Natural killer cell treated with Interleukin-12 subunit alpha and Interleukin-12 subunit beta and Interleukin-15 and Interleukin-18, amount 100 ng/mL, for 72 hours (primary cell): ENCODE measurements around the gene NLGN1. TPM values are rescaled to one million over a fixed set of nuclear protein-coding genes. Genes with fewer than 3 reads are reported as not detected.
"Not testable (repeated sequence)": the region's sequence is repeated elsewhere in the genome, so short reads cannot be mapped to it uniquely, and the experiment has no call there.

Experiments
- ATAC-seq, 2 donors: fragments of 150-1000 bp; cut with Tn5 transposase in 1 of 2; sonication (Bioruptor Pico), chemical (Tn5 transposase) in 1 of 2; 2 replicates each; pipeline ENCODE4 v1.10.0; 2021
- DNase-seq: peaks from one replicate; pipeline ENCODE4 v3.0.0; 2022; ENCODE audit warnings: low spot score
- H3K27ac Mint-ChIP-seq, 2 donors: 1 replicate in 1 of 2; 2 replicates in 1 of 2; pipeline ENCODE4 v1.8.0; 2022; ENCODE audit warnings: mixed read lengths in 2 of 2, mild to moderate bottlenecking in 1 of 2, moderate library complexity in 1 of 2
- H3K27me3 Mint-ChIP-seq, 2 donors: 1 replicate in 1 of 2; 2 replicates in 1 of 2; pipeline ENCODE4 v1.8.0; 2022; ENCODE audit warnings: mixed read lengths in 2 of 2
- H3K36me3 Mint-ChIP-seq: one replicate; pipeline ENCODE4 v1.8.0; 2022; ENCODE audit warnings: mixed read lengths
- H3K4me1 Mint-ChIP-seq, 2 donors: 1 replicate in 1 of 2; 2 replicates in 1 of 2; pipeline ENCODE4 v1.8.0; 2022; ENCODE audit warnings: low read depth in 2 of 2, mixed read lengths in 2 of 2, mild to moderate bottlenecking in 1 of 2
- H3K4me3 Mint-ChIP-seq: one replicate; pipeline ENCODE4 v1.8.0; 2022; ENCODE audit warnings: mixed read lengths
- H3K9me3 Mint-ChIP-seq: 2 replicates; pipeline ENCODE4 v1.8.0; 2022; ENCODE audit warnings: mixed read lengths
- total RNA-seq, 2 donors: library from RNA; stranded (reverse); gene quantifications; one replicate each; pipeline ENCODE4 v1.2.3, GENCODE V29; 2022

Gene NLGN1
- total RNA-seq, 2 donors from 2014 or later: not detected

DNA sequence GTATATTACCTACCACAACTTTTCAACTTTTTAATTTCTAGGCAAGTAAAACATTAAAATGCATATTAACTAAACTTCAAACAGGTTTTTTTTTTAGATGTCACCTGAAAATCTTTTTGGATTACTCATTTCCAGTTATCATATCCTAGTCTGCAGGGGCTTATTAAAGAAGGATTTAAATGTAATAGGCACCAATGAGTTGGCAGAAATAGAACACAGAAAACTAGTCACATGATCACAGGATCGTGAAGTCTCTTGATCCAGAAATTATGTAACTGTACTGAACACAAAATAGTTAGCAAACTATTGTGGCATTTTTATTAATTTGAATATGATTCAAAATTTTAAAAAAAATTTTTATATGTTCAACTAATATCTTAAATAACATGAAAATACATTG lies 807.2 kb downstream of the NLGN1 start:
- no peaks in the 10 kb centered on the region for H3K27me3 Mint-ChIP-seq
- ATAC-seq (no peak), DNase-seq (no peak)
- no peaks in the 10 kb centered on the region for H3K36me3 Mint-ChIP-seq
- H3K27ac Mint-ChIP-seq: no peak overlapping the region
- peaks cover under 1% of the 10 kb centered on the region for H3K9me3 Mint-ChIP-seq
- H3K4me1 Mint-ChIP-seq: no peaks in the 10 kb centered on the region
- H3K4me3 Mint-ChIP-seq: no peak overlapping the region

DNA sequence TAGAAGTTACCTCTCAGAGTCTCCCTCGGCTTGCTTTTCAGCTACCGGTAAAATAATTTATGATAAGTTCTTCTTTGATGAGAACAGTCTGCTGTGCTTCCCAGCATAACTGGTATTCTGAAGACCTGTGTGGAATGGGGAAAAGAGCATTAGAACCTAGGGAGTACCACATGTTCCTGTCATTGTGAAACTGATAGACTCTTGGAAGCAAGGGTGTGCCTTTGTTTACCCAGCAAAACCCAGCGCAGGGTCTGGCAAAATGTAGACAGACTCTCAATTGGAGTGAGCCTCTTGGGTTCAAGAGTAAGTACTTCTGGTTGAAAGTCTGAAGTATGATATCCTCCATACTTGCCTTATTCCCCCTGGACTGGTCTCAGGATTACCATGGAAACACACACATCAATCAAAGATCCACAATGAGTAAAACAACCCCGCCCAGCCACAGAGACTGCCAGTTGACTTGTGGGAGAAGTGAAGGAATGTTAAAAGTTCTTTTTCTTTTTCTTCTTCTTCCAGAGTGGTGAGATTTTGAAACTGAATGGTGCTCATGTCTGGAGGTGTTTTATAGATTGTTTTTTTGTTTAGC lies 809.2 kb downstream of the NLGN1 start:
- ATAC-seq (no peak), DNase-seq (no peak)
- H3K9me3 Mint-ChIP-seq: peaks cover 4% of the 10 kb centered on the region
- H3K4me3 Mint-ChIP-seq: no peak overlapping the region
- H3K27ac Mint-ChIP-seq: no peak overlapping the region
- no peaks in the 10 kb centered on the region for H3K4me1 Mint-ChIP-seq
- no peaks in the 10 kb centered on the region for H3K36me3 Mint-ChIP-seq
- H3K27me3 Mint-ChIP-seq: no peaks in the 10 kb centered on the region

DNA sequence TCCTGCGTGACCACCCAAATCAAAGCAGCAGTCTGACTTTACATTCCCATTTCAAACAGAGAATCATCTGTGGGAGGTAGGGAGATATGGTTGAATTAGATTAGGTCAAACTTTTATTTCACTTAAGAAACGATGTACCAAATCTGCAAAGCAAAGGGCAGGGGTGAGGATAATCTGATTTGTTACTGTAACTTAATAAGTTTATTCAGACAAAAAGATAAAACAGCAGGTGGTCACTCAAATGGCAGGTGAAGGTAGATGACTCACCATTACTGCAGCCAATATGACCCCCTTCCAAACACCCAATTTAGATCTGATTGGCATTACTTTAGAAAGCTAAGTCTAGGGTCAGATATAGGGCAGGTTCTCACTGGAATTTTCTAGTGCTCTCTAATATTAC lies 810.6 kb downstream of the NLGN1 start:
- DNase-seq (no peak), ATAC-seq (no peak)
- Mint-ChIP-seq H3K9me3 (peaks cover 4% of the 10 kb centered on the region), H3K36me3 (no peaks in the 10 kb centered on the region), H3K27me3 (no peaks in the 10 kb centered on the region), H3K4me1 (no peaks in the 10 kb centered on the region), H3K27ac (no peak overlapping the region), H3K4me3 (no peak overlapping the region)

DNA sequence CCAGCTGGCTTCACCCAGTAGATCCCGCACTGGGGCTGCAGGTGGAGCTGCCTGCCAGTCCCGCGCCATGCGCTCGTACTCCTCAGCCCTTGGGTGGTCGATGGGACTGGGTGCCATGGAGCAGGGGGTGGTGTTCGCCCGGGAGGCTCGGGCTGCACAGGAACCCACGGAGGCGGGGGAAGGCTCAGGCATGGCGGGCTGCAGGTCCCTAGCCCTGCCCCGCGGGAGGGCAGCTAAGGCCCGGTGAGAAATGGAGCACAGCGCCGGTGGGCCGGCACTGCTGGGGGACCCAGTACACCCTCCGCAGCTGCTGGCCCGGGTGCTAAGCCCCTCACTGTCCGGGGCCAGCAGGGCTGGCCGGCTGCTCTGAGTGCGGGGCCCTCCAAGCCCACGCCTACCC lies 814.4 kb downstream of the NLGN1 start:
- ATAC-seq: not testable (repeated sequence)

DNA sequence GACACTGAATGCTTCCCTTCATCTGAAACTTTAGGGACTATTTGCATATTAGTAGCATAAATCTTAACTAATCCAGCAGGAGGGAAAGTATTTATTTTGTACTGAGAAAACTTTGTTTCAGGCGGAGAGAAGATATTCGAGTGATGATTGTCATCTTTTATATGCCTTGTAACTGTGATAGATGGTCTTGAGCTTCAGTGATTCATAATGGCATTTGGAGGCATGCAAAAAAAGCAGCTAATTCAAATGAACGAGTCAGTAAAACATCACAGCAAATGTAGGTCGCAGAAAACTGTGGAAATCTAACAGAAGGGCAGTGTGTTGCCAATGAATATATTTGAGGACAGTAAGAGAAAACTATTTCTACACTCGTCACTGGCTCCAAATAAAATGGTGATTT lies 817.9 kb downstream of the NLGN1 start:
- Mint-ChIP-seq H3K36me3 (no peaks in the 10 kb centered on the region), H3K4me3 (no peak overlapping the region)
- DNase-seq: no peak

More for the DNA sequence above, 814.4 kb downstream of the NLGN1 start:
- H3K36me3 Mint-ChIP-seq, H3K27me3 Mint-ChIP-seq, H3K27ac Mint-ChIP-seq, H3K9me3 Mint-ChIP-seq, H3K4me3 Mint-ChIP-seq, H3K4me1 Mint-ChIP-seq, DNase-seq: not testable (repeated sequence)

DNA sequence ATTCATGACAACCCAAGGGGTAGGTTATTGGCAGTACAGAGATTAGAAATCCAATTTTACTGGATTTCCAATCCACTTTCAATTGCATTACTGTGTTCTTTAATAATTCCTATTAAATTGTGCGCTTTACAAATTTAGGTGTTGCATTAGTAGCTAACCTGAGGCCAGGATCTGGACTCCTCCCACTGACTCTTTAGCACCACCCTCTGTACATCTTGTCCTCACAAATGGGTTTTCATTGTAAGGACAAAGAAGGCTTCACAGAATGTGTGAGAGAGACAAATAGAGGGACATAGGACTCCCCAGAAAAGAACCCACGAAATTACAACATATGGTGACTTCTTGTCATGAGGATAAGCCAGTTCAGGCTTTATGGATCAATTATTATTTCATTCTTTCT lies 818.5 kb downstream of the NLGN1 start:
- Mint-ChIP-seq H3K4me1 (peaks cover 0 to 4% of the 10 kb centered on the region in 2 donors), H3K4me3 (no peak overlapping the region), H3K36me3 (no peaks in the 10 kb centered on the region), H3K27me3 (no peaks in the 10 kb centered on the region), H3K9me3 (peaks cover 10% of the 10 kb centered on the region), H3K27ac (no peak overlapping the region)
- ATAC-seq (no peak), DNase-seq (no peak)

More for the DNA sequence above, 817.9 kb downstream of the NLGN1 start:
- H3K27me3 Mint-ChIP-seq: no peaks in the 10 kb centered on the region
- peaks cover 0 to 4% of the 10 kb centered on the region in 2 donors for H3K4me1 Mint-ChIP-seq
- no peak overlapping the region for H3K27ac Mint-ChIP-seq
- peaks cover 10% of the 10 kb centered on the region for H3K9me3 Mint-ChIP-seq
- no peak for ATAC-seq

DNA sequence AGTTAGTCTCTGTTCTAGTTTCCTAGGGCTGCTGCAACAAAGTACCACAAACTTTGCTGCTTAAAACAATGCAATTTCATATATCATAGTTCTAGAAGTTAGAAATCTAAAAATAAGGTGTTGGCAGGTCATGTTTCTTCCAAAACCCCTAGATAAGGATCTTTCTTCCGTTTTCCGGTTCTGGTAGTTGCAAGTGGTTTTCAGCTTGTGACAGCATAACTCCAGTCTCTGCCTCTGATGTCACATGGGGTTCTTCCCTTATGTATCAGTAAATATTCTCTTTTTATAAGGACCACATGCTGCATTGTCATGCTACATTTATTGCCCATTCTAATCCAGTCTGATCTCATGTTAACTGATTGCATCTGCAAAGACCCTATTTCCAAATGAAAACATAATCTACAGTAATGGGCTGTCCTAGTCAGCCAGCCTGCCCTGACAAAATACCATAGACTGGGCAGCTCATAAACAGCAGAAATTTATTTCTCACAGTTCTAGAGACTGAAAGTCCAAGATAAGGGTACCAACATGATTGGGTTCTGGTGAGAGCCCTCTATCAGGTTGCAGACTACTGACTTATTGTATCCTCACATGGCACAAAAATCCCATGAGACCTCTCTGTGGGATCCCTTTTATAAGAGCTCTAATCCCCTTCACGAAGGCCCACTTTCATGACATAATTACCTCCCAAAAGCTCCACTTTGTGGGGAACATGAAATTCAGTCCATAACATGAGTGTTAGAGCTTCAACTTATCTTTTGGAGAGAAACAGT lies 819.6 kb downstream of the NLGN1 start:
- peaks cover 0 to 4% of the 10 kb centered on the region in 2 donors for H3K4me1 Mint-ChIP-seq

DNA sequence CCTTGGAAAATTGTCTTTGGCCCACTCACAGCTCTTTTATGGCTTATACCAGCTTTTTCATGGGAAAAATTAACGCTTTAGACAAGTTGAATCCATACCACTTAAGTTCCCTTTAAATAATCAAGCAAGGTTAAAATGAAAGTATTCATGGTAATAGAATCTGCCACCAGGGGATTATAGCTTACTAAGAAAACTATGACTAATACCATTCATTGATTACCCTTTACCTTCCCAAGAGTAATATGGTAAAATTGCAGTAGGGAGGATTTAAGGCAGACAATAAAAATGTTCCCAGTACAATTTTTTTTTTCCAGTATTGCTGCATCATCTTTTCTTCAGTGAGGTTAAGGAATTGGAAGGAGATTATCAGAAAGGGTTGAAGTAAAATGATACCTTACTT lies 820.5 kb downstream of the NLGN1 start:
- Mint-ChIP-seq H3K27ac (no peak overlapping the region), H3K4me1 (peaks cover 0 to 4% of the 10 kb centered on the region in 2 donors), H3K9me3 (peaks cover 10% of the 10 kb centered on the region), H3K36me3 (no peaks in the 10 kb centered on the region), H3K27me3 (no peaks in the 10 kb centered on the region), H3K4me3 (no peak overlapping the region)
- DNase-seq (no peak), ATAC-seq (no peak)

More for the DNA sequence above, 819.6 kb downstream of the NLGN1 start:
- DNase-seq (no peak), ATAC-seq (no peak)
- Mint-ChIP-seq H3K36me3 (no peaks in the 10 kb centered on the region), H3K27ac (no peak overlapping the region), H3K4me3 (no peak overlapping the region), H3K27me3 (no peaks in the 10 kb centered on the region), H3K9me3 (peaks cover 10% of the 10 kb centered on the region)

DNA sequence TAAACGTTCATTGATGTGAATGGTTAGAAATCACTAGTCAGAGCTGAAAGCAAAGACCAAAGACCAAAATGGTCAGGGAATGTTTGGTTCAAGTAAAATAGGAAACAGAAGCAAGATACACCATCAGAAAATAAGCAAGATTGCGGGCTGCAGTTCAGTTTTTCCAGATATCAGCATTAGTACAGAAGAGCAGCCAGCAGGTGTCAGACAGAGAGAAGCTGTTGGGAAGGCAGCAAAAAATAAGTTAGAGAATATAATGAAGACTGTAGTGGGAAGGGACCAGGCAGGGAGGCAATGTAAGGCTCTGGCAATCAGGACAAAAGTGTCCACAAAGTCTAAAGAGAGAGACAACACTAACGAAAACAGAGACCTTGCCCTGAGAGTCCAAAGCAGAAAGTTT lies 822.2 kb downstream of the NLGN1 start:
- Mint-ChIP-seq H3K27me3 (no peaks in the 10 kb centered on the region), H3K9me3 (peaks cover 15% of the 10 kb centered on the region), H3K27ac (no peak overlapping the region), H3K36me3 (no peaks in the 10 kb centered on the region), H3K4me3 (no peak overlapping the region), H3K4me1 (peaks cover 0 to 4% of the 10 kb centered on the region in 2 donors)
- DNase-seq (no peak), ATAC-seq (no peak)

DNA sequence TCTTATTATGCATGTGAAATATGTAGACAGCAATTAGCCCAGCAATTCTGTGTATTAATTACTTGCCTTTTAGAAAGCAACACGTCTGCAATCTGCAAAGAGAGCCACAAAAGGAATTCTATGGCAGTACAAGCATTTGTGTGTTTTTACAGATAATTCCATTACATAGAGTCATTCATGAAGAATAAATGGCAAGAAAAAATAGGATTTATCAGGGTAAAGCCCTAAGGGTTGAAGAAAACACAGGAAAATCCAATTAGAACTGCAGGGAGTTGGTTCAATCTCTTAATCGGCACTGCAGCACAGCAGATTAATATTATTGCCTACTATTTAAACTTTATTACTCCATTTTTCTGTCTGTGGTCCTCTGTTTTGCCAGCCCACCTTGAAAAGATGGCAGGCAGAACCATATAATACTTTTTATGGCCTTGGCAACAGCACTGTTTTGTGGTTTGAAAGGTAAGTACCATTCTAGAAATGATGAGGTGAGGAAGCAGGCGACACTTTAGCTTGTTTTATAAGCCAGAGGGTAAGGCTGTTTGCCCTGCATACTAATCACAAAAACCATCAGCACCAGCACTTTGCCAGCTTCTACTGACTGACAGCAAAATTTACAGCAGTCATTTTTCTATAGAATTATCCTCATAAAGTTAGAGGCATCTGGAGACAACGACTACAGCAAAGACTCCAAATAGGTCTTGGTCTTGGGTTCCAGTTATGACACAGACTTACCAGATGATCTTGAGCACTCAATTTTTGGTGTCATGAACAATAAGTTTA lies 823.4 kb downstream of the NLGN1 start:
- H3K27ac Mint-ChIP-seq: no peak overlapping the region
- H3K4me3 Mint-ChIP-seq: no peak overlapping the region
- ATAC-seq (no peak), DNase-seq (no peak)
- peaks cover 0 to 4% of the 10 kb centered on the region in 2 donors for H3K4me1 Mint-ChIP-seq
- no peaks in the 10 kb centered on the region for H3K36me3 Mint-ChIP-seq
- H3K9me3 Mint-ChIP-seq: peaks cover 15% of the 10 kb centered on the region
- no peaks in the 10 kb centered on the region for H3K27me3 Mint-ChIP-seq

DNA sequence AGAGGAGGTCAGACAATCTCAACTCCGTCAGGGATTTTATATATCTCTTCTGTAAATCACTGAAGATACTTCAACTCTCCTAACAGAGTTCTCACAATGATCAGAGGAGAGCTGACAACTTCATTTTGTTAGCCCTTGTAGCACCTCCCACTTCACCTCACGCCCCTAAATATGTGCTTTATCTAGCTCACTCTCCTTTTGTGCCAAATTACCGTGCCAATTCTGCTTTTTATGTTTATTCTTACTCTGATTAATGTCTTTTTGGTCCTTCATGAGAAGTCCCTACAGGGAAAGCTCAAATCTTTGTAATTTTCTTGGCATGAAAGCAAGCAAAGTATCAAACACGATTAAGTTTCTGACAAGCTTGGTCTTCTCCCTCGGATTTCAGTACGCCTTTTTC lies 825.5 kb downstream of the NLGN1 start:
- ATAC-seq (no peak), DNase-seq (no peak)
- H3K4me1 Mint-ChIP-seq: no peaks in the 10 kb centered on the region
- no peak overlapping the region for H3K4me3 Mint-ChIP-seq
- H3K27me3 Mint-ChIP-seq: no peaks in the 10 kb centered on the region
- no peaks in the 10 kb centered on the region for H3K36me3 Mint-ChIP-seq
- no peak overlapping the region for H3K27ac Mint-ChIP-seq
- peaks cover 12% of the 10 kb centered on the region for H3K9me3 Mint-ChIP-seq

DNA sequence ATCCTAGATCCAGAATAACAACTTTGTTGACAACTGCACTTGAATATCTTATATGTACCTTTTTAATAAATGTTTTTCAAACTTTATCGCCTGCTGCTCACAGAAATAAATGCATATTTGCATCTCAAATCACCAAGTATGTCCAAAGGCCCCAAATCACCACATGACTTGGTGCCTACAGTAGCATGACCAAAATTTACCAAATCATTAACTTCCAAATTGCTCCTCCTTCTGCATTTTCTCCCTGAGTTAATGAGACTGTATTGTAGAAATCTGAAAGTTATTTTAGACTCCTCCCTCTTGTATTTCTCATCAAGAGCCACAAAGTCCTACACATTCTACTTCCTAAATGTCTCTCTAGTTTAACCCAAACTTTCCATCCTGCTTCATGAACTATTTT lies 826.1 kb downstream of the NLGN1 start:
- no peaks in the 10 kb centered on the region for H3K27me3 Mint-ChIP-seq
- no peaks in the 10 kb centered on the region for H3K36me3 Mint-ChIP-seq
- H3K4me3 Mint-ChIP-seq: no peak overlapping the region
- ATAC-seq (no peak), DNase-seq (no peak)
- no peaks in the 10 kb centered on the region for H3K4me1 Mint-ChIP-seq
- no peak overlapping the region for H3K27ac Mint-ChIP-seq
- H3K9me3 Mint-ChIP-seq: peaks cover 11% of the 10 kb centered on the region

DNA sequence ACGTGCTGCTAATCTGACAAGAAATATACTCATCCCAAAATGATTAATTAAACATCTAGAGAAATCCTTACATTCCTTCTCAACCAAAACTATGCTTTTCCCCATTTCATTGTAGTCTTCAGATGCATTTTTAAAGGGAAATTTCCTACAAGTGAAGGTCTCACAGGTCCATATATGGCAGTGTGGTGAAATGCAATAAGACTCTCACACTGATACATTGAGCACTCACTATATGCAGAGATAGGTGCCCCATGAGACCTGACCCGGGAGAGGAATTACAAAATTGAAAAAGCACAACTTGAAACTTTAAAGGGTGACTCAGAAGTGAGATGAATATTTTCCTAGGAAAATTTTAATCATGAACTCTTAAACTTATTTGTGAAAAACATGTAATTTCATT lies 832.4 kb downstream of the NLGN1 start:
- Mint-ChIP-seq H3K27me3 (no peaks in the 10 kb centered on the region), H3K4me1 (no peaks in the 10 kb centered on the region), H3K27ac (no peak overlapping the region), H3K36me3 (peaks cover 5% of the 10 kb centered on the region), H3K4me3 (no peak overlapping the region), H3K9me3 (peaks cover 3% of the 10 kb centered on the region)
- ATAC-seq (no peak), DNase-seq (no peak)

DNA sequence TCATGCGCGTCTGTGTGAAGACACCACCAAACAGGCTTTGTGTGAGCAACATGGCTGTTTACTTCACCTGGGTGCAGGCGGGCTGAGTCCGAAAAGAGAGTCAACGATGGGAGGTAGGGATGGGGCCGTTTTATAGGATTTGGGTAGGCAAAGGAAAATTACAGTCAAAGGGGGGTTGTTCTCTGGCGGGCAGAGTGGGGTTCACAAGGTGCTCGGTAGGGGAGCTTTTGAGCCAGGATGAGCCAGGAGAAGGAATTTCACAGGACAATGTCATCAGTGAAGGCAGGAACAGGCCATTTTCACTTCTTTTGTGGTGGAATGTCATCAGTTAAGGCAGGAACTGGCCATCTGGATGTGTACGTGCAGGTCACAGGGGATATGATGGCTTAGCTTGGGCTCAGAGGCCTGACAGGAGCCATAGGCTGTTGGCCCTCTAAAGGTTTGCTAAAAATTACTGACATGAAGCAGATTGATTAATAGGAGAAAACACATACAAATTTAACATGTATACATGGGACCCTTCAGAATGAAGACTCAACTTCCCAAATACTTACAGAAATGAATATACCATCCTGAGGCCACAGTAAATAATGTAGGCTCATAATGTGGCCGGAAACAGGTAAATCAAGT lies 834.6 kb downstream of the NLGN1 start:
- not testable (repeated sequence) for H3K27me3 Mint-ChIP-seq, H3K4me3 Mint-ChIP-seq, H3K27ac Mint-ChIP-seq, DNase-seq, H3K9me3 Mint-ChIP-seq, H3K36me3 Mint-ChIP-seq, H3K4me1 Mint-ChIP-seq, ATAC-seq
